ENCODE data around the gene CACTIN. TPM values are rescaled to one million over a fixed set of nuclear protein-coding genes. Genes with fewer than 3 reads are reported as not detected.

Gene CACTIN
- total and polyA plus RNA-seq, 2 of the 8 experiments (the other 6 are each of a cell fraction or from before 2014, with no cell fraction given) = 25.8 to 29.9 TPM

Small RNA genes lying within 50 kb of the gene (small RNA-seq; reads per million reads assigned to genes)
- not detected for gene AC005786.1 (ENCODE audit: insufficient read depth)

Other genes starting within 250 kb of the CACTIN start
- gene SMIM24, start 146.3 kb downstream of the CACTIN start, total RNA-seq (2021; fragmentation: NEBNext Ultra II Directional; extraction: Animal tissue kit (Norgen Biotek cat#: 25700)) = 3.3 and 3.8 TPM in 2 replicates
- 4.5 and 7.4 TPM in 2 replicates for gene SMIM24, start 146.3 kb downstream of the CACTIN start, polyA plus RNA-seq (2011; rRNA removed)
- not detected in 2 replicates for gene SMIM44, start 143.3 kb downstream of the CACTIN start, total RNA-seq (2021; fragmentation: NEBNext Ultra II Directional; extraction: Animal tissue kit (Norgen Biotek cat#: 25700))
- gene SMIM44, start 143.3 kb downstream of the CACTIN start, polyA plus RNA-seq (2011; rRNA removed) = not detected in 2 replicates
- gene DOHH, start 126.1 kb downstream of the CACTIN start, total RNA-seq (2021; fragmentation: NEBNext Ultra II Directional; extraction: Animal tissue kit (Norgen Biotek cat#: 25700)) = 17.7 and 19.1 TPM in 2 replicates
- 7.3 and 12.7 TPM in 2 replicates for gene DOHH, start 126.1 kb downstream of the CACTIN start, polyA plus RNA-seq (2011; rRNA removed)
- gene FZR1, start 120.5 kb downstream of the CACTIN start, total RNA-seq (2021; fragmentation: NEBNext Ultra II Directional; extraction: Animal tissue kit (Norgen Biotek cat#: 25700)) = 35.5 and 36.9 TPM in 2 replicates
- 21.6 and 35.0 TPM in 2 replicates for gene FZR1, start 120.5 kb downstream of the CACTIN start, polyA plus RNA-seq (2011; rRNA removed)
- gene TEKTIP1, start 87.6 kb downstream of the CACTIN start, total RNA-seq (2021; fragmentation: NEBNext Ultra II Directional; extraction: Animal tissue kit (Norgen Biotek cat#: 25700)) = 1.0 and 1.1 TPM in 2 replicates
- 0.49 TPM in 1 of 2 replicates, not detected in the other for gene TEKTIP1, start 87.6 kb downstream of the CACTIN start, polyA plus RNA-seq (2011; rRNA removed)
- gene MFSD12, start 69.2 kb downstream of the CACTIN start, total RNA-seq (2021; fragmentation: NEBNext Ultra II Directional; extraction: Animal tissue kit (Norgen Biotek cat#: 25700)) = 59.6 and 62.5 TPM in 2 replicates
- 71.3 and 110 TPM in 2 replicates for gene MFSD12, start 69.2 kb downstream of the CACTIN start, polyA plus RNA-seq (2011; rRNA removed)
- gene HMG20B, start 53.8 kb downstream of the CACTIN start, total RNA-seq (2021; fragmentation: NEBNext Ultra II Directional; extraction: Animal tissue kit (Norgen Biotek cat#: 25700)) = 74.2 and 76.1 TPM in 2 replicates
- 42.9 and 63.9 TPM in 2 replicates for gene HMG20B, start 53.8 kb downstream of the CACTIN start, polyA plus RNA-seq (2011; rRNA removed)
- 0.96 and 1.2 TPM in 2 replicates for gene GIPC3, start 41.3 kb downstream of the CACTIN start, total RNA-seq (2021; fragmentation: NEBNext Ultra II Directional; extraction: Animal tissue kit (Norgen Biotek cat#: 25700))
- gene GIPC3, start 41.3 kb downstream of the CACTIN start, polyA plus RNA-seq (2011; rRNA removed) = 1.0 and 1.3 TPM in 2 replicates
- 0.50 and 0.75 TPM in 2 replicates for gene TBXA2R, start 19.9 kb downstream of the CACTIN start, total RNA-seq (2021; fragmentation: NEBNext Ultra II Directional; extraction: Animal tissue kit (Norgen Biotek cat#: 25700))
- 0.39 and 0.80 TPM in 2 replicates for gene TBXA2R, start 19.9 kb downstream of the CACTIN start, polyA plus RNA-seq (2011; rRNA removed)
- gene PIP5K1C, start 73.7 kb upstream of the CACTIN start, total RNA-seq (2021; fragmentation: NEBNext Ultra II Directional; extraction: Animal tissue kit (Norgen Biotek cat#: 25700)) = 31.3 and 32.9 TPM in 2 replicates
- gene PIP5K1C, start 73.7 kb upstream of the CACTIN start, polyA plus RNA-seq (2011; rRNA removed) = 10.6 and 20.4 TPM in 2 replicates
- gene TJP3, start 81.6 kb upstream of the CACTIN start, total RNA-seq (2021; fragmentation: NEBNext Ultra II Directional; extraction: Animal tissue kit (Norgen Biotek cat#: 25700)) = 24.6 and 26.1 TPM in 2 replicates
- gene TJP3, start 81.6 kb upstream of the CACTIN start, polyA plus RNA-seq (2011; rRNA removed) = 17.1 and 30.2 TPM in 2 replicates
- gene APBA3, start 134.9 kb upstream of the CACTIN start, total RNA-seq (2021; fragmentation: NEBNext Ultra II Directional; extraction: Animal tissue kit (Norgen Biotek cat#: 25700)) = 21.4 and 23.4 TPM in 2 replicates
- gene APBA3, start 134.9 kb upstream of the CACTIN start, polyA plus RNA-seq (2011; rRNA removed) = 36.9 and 48.4 TPM in 2 replicates
- gene MRPL54, start 135.9 kb upstream of the CACTIN start, total RNA-seq (2021; fragmentation: NEBNext Ultra II Directional; extraction: Animal tissue kit (Norgen Biotek cat#: 25700)) = 72.8 and 80.3 TPM in 2 replicates
- 63.8 and 83.6 TPM in 2 replicates for gene MRPL54, start 135.9 kb upstream of the CACTIN start, polyA plus RNA-seq (2011; rRNA removed)
- gene RAX2, start 145.4 kb upstream of the CACTIN start, total RNA-seq (2021; fragmentation: NEBNext Ultra II Directional; extraction: Animal tissue kit (Norgen Biotek cat#: 25700)) = not detected in 2 replicates
- gene RAX2, start 145.4 kb upstream of the CACTIN start, polyA plus RNA-seq (2011; rRNA removed) = 0.08 and 0.19 TPM in 2 replicates
- 21.4 and 21.5 TPM in 2 replicates for gene MATK, start 159.6 kb upstream of the CACTIN start, total RNA-seq (2021; fragmentation: NEBNext Ultra II Directional; extraction: Animal tissue kit (Norgen Biotek cat#: 25700))
- 20.5 and 37.8 TPM in 2 replicates for gene MATK, start 159.6 kb upstream of the CACTIN start, polyA plus RNA-seq (2011; rRNA removed)
- 14.5 TPM in 2 replicates for gene ZFR2, start 242.2 kb upstream of the CACTIN start, total RNA-seq (2021; fragmentation: NEBNext Ultra II Directional; extraction: Animal tissue kit (Norgen Biotek cat#: 25700))
- gene ZFR2, start 242.2 kb upstream of the CACTIN start, polyA plus RNA-seq (2011; rRNA removed) = 28.4 and 42.5 TPM in 2 replicates